DOHH2 (cell line): ENCODE results near the gene SLC35B4.

Experiments
- EZH2phosphoT487 ChIP-seq: fragments of 200-600 bp; sonication (generic); IDR thresholded peaks from 2 replicates; pipeline ENCODE4 v1.6.1; 2017; ENCODE audit warnings: borderline replicate concordance, mild to moderate bottlenecking, antibody characterized with exemption, low read length, moderate library complexity, mixed read lengths
- TF ChIP-seq, protein P1 (sequence below): fragments of 200-600 bp; sonication (generic); IDR thresholded peaks from one replicate; pipeline ENCODE4 v1.5.1; 2014; ENCODE audit warnings: antibody characterized with exemption, mild to moderate bottlenecking, low read depth, low read length; ENCODE audit not compliant: poor library complexity, severe bottlenecking

DNA sequence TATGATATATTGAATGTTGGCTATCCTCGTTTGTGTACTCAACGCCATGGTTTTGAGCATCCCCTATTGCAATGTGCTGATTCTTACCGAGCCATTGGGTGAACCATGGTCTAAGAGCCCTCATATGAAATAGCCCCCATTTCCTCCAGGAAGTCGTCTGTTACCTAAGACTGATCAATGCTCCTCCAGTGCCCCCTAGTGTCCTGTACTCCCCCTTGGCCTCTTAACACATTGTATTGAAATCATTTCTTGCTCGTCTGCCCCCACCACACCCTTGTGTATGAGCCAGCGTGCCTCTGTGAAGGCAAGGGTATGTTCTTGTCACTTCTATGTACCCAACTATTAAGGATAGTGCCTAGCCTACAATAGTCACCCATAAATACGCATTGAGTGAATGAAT, 11.2 kb upstream of the SLC35B4 start:
- TF ChIP-seq, protein P1, sequence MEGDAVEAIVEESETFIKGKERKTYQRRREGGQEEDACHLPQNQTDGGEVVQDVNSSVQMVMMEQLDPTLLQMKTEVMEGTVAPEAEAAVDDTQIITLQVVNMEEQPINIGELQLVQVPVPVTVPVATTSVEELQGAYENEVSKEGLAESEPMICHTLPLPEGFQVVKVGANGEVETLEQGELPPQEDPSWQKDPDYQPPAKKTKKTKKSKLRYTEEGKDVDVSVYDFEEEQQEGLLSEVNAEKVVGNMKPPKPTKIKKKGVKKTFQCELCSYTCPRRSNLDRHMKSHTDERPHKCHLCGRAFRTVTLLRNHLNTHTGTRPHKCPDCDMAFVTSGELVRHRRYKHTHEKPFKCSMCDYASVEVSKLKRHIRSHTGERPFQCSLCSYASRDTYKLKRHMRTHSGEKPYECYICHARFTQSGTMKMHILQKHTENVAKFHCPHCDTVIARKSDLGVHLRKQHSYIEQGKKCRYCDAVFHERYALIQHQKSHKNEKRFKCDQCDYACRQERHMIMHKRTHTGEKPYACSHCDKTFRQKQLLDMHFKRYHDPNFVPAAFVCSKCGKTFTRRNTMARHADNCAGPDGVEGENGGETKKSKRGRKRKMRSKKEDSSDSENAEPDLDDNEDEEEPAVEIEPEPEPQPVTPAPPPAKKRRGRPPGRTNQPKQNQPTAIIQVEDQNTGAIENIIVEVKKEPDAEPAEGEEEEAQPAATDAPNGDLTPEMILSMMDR = peak; percentile 93
- no peak for TF ChIP-seq EZH2phosphoT487
